CD4-positive, alpha-beta memory T cell (primary cell): Measurements from ENCODE around the gene TXNRD2. TPM values are rescaled to one million over a fixed set of nuclear protein-coding genes. Genes with fewer than 3 reads are reported as not detected.

Experiments
- CTCF ChIA-PET: fragments of 350-600 bp; sonication (Branson Sonifier 250); formaldehyde crosslinking; loops from one replicate; lab custom pipeline; 2021; ENCODE audit warnings: inconsistent platforms; ENCODE audit not compliant: partially characterized antibody; lab: Charles Lee
- POLR2A ChIA-PET: fragments of 350-600 bp; sonication (Branson Sonifier 250); formaldehyde crosslinking; loops from one replicate; lab custom pipeline; 2021; ENCODE audit not compliant: partially characterized antibody; lab: Charles Lee
- DNase-seq, 5 donors: peaks; one replicate each; pipeline versions ENCODE4 v3.0.0 to v3.0.0-alpha.2; 2020 to 2022; ENCODE audit warnings: mixed read lengths in 1 of 5
- H3K27ac ChIP-seq: one replicate; pipeline ENCODE4 v1.7.0; 2013; ENCODE audit warnings: low read depth, low read length
- H3K27me3 ChIP-seq: 2 replicates; pipeline ENCODE4 v1.7.0; 2013; ENCODE audit warnings: mild to moderate bottlenecking, low read length, moderate library complexity; ENCODE audit not compliant: insufficient read depth
- H3K36me3 ChIP-seq: 2 replicates; pipeline ENCODE4 v1.7.0; 2013; ENCODE audit warnings: mild to moderate bottlenecking, low read length, moderate library complexity; ENCODE audit not compliant: insufficient read depth
- H3K4me1 ChIP-seq: 2 replicates; pipeline ENCODE4 v1.7.0; 2013; ENCODE audit warnings: mild to moderate bottlenecking, low read length, moderate library complexity; ENCODE audit not compliant: insufficient read depth
- H3K4me3 ChIP-seq, 2 donors: one replicate each; pipeline ENCODE4 v1.7.0; 2013; ENCODE audit warnings: low read length in 2 of 2, mild to moderate bottlenecking in 1 of 2
- H3K9me3 ChIP-seq, 2 donors: one replicate each; pipeline ENCODE4 v1.7.0; 2013; ENCODE audit warnings: low read length in 2 of 2, control low read depth in 1 of 2; ENCODE audit not compliant: control insufficient read depth in 1 of 2
- H3K27ac Mint-ChIP-seq, 7 donors: one replicate each; pipeline ENCODE4 v1.8.0; 2020 to 2021; ENCODE audit warnings: mixed read lengths in 7 of 7, mild to moderate bottlenecking in 6 of 7, inconsistent platforms in 3 of 7, moderate library complexity in 3 of 7
- H3K27me3 Mint-ChIP-seq, 2 donors: one replicate each; pipeline ENCODE4 v1.8.0; 2020 to 2021; ENCODE audit warnings: mixed read lengths in 2 of 2
- H3K36me3 Mint-ChIP-seq, 2 donors: one replicate each; pipeline ENCODE4 v1.8.0; 2020 to 2021; ENCODE audit warnings: mixed read lengths in 2 of 2, inconsistent platforms in 1 of 2, mild to moderate bottlenecking in 1 of 2
- H3K4me1 Mint-ChIP-seq, 4 donors: one replicate each; pipeline ENCODE4 v1.8.0; 2020 to 2021; ENCODE audit warnings: mixed read lengths in 4 of 4, mild to moderate bottlenecking in 1 of 4
- H3K4me3 Mint-ChIP-seq, 8 donors: one replicate each; pipeline ENCODE4 v1.8.0; 2020 to 2021; ENCODE audit warnings: mixed read lengths in 8 of 8, mild to moderate bottlenecking in 7 of 8, moderate library complexity in 6 of 8, inconsistent platforms in 3 of 8
- H3K9me3 Mint-ChIP-seq, 8 donors: one replicate each; pipeline ENCODE4 v1.8.0; 2020 to 2021; ENCODE audit warnings: mixed read lengths in 8 of 8, mild to moderate bottlenecking in 5 of 8, inconsistent platforms in 3 of 8, moderate library complexity in 1 of 8
- intact Hi-C: fragments of 100-400 bp; cut with micrococcal nuclease; formaldehyde crosslinking; loops from one replicate; pipeline ENCODE4 v1.15.1; 2023
- polyA plus RNA-seq, 2 donors: library from polyadenylated mRNA; unstranded; fragments of 300-500 nt; fragmentation: Illumina TruSeq; gene quantifications; one replicate each; pipeline ENCODE4 v1.2.3, GENCODE V29; 2021
- total RNA-seq, 2 experiments: library from RNA; stranded (reverse); gene quantifications; one replicate each; pipeline ENCODE4 v1.2.3, GENCODE V29; 2021

Gene TXNRD2
- total and polyA plus RNA-seq, 4 experiments from 2014 or later, result 8.5 to 35.9 (median 22.7) TPM

GRCh38 chr22:19865141-19865829 lies 76.3 kb downstream of the TXNRD2 start:
- no peak overlapping the region for H3K27ac Mint-ChIP-seq
- H3K4me1 Mint-ChIP-seq, result peaks cover 0 to 2% (median under 1%) of the 10 kb centered on the region in 4 donors
- CTCF ChIA-PET, result interaction anchor here (0.7 kb wide), 1 partner anchor 135 kb away, joined by 3 read pairs; no protein-coding TSS in a partner anchor

DNA sequence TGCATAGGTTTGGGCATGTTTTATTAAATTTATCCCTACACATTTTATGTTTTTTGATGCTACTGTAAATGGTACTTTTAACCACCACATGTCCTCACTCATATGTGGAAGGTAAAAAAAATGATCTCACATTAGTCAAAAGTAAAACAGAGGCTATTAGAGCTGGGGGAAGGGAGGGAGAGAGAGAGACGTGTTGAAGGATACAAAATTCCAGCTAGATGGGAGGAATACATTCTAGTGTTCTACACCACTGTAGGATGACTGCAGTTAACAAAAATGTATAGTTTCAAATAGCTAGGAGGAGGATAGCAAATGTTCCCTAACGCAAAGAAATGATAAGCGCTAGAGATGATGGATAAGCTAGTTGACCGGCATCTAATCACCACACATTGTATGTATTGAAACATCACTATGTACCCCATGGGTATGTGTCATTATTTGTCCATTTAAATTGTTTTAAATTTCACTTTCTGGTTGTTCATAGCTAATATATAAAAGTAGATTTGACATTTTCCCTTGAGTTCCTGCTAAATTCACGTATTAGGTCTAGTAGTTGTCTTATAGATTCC lies 77.0 kb downstream of the TXNRD2 start:
- Histone ChIP-seq H3K36me3 (no peaks in the 10 kb centered on the region), H3K4me3 (no peak overlapping the region), H3K9me3 (no peaks in the 10 kb centered on the region), H3K27ac (no peak overlapping the region), H3K4me1 (no peaks in the 10 kb centered on the region), H3K27me3 (no peaks in the 10 kb centered on the region)
- intact Hi-C loops, result no loop called here
- H3K4me1 Mint-ChIP-seq, result peaks cover 0 to 2% (median under 1%) of the 10 kb centered on the region in 4 donors
- H3K27ac Mint-ChIP-seq, result peak overlapping the region in 2 of 7 donors; percentile 0 to 70
- H3K36me3 Mint-ChIP-seq, result peaks cover 0 to 2% of the 10 kb centered on the region in 2 donors
- ChIA-PET POLR2A (interaction anchor here (1.1 kb wide), 1 partner anchor 28 kb away, joined by 3 read pairs; no protein-coding TSS in a partner anchor), CTCF (interaction anchor here (0.7 kb wide), 1 partner anchor 134 kb away, joined by 3 read pairs; no protein-coding TSS in a partner anchor)
- DNase-seq, result no peak
- H3K9me3 Mint-ChIP-seq, result no peaks in the 10 kb centered on the region
- H3K27me3 Mint-ChIP-seq, result no peaks in the 10 kb centered on the region
- no peak overlapping the region for H3K4me3 Mint-ChIP-seq

More at GRCh38 chr22:19865141-19865829, 76.3 kb downstream of the TXNRD2 start:
- H3K27me3 Mint-ChIP-seq, result no peaks in the 10 kb centered on the region
- Histone ChIP-seq H3K9me3 (no peaks in the 10 kb centered on the region), H3K27me3 (no peaks in the 10 kb centered on the region), H3K36me3 (no peaks in the 10 kb centered on the region), H3K4me3 (no peak overlapping the region), H3K27ac (no peak overlapping the region), H3K4me1 (no peaks in the 10 kb centered on the region)
- intact Hi-C loops, result no loop called here
- peaks cover 0 to 2% of the 10 kb centered on the region in 2 donors for H3K36me3 Mint-ChIP-seq
- no peak overlapping the region for H3K4me3 Mint-ChIP-seq
- POLR2A ChIA-PET, result interaction anchor here (1.1 kb wide), 1 partner anchor 27 kb away, joined by 3 read pairs; no protein-coding TSS in a partner anchor
- no peak for DNase-seq
- no peaks in the 10 kb centered on the region for H3K9me3 Mint-ChIP-seq

GRCh38 chr22:19863571-19863970 lies 78.0 kb downstream of the TXNRD2 start:
- POLR2A ChIA-PET, result no interaction called here
- intact Hi-C loops, result no loop called here

GRCh38 chr22:19862619-19863246 lies 78.9 kb downstream of the TXNRD2 start:
- Histone ChIP-seq H3K36me3 (no peaks in the 10 kb centered on the region), H3K9me3 (no peaks in the 10 kb centered on the region), H3K27ac (no peak overlapping the region), H3K27me3 (no peaks in the 10 kb centered on the region), H3K4me3 (no peak overlapping the region), H3K4me1 (no peaks in the 10 kb centered on the region)
- POLR2A ChIA-PET, result no interaction called here
- Mint-ChIP-seq H3K36me3 (peaks cover 0 to 2% of the 10 kb centered on the region in 2 donors), H3K27ac (peak overlapping the region in 2 of 7 donors; percentile 31 to 41), H3K4me1 (peaks cover 0 to 4% (median 1%) of the 10 kb centered on the region in 4 donors), H3K27me3 (no peaks in the 10 kb centered on the region), H3K9me3 (no peaks in the 10 kb centered on the region), H3K4me3 (no peak overlapping the region)
- CTCF ChIA-PET, result no interaction called here
- intact Hi-C loops, result no loop called here
- no peak for DNase-seq

More at GRCh38 chr22:19863571-19863970, 78.0 kb downstream of the TXNRD2 start:
- peaks cover 0 to 2% (median under 1%) of the 10 kb centered on the region in 4 donors for H3K4me1 Mint-ChIP-seq
- no peak overlapping the region for H3K27ac ChIP-seq
- no peak overlapping the region for H3K4me3 ChIP-seq
- peaks cover 0 to 2% of the 10 kb centered on the region in 2 donors for H3K36me3 Mint-ChIP-seq
- no peaks in the 10 kb centered on the region for H3K36me3 ChIP-seq
- no peaks in the 10 kb centered on the region for H3K27me3 ChIP-seq
- H3K9me3 ChIP-seq, result no peaks in the 10 kb centered on the region
- H3K4me3 Mint-ChIP-seq, result no peak overlapping the region
- no peaks in the 10 kb centered on the region for H3K4me1 ChIP-seq
- H3K27me3 Mint-ChIP-seq, result no peaks in the 10 kb centered on the region
- CTCF ChIA-PET, result no interaction called here
- H3K27ac Mint-ChIP-seq, result peak overlapping the region in 1 of 7 donors; percentile 61
- H3K9me3 Mint-ChIP-seq, result no peaks in the 10 kb centered on the region
- no peak for DNase-seq

GRCh38 chr22:19859861-19860510 lies 81.6 kb downstream of the TXNRD2 start:
- intact Hi-C loops, result no loop called here
- Histone ChIP-seq H3K4me3 (no peak overlapping the region), H3K36me3 (no peaks in the 10 kb centered on the region), H3K27me3 (no peaks in the 10 kb centered on the region), H3K4me1 (peaks cover 16% of the 10 kb centered on the region), H3K27ac (no peak overlapping the region), H3K9me3 (no peaks in the 10 kb centered on the region)
- POLR2A ChIA-PET, result no interaction called here
- peak overlapping the region in 3 of 7 donors; percentile 53 to 82 (median 73) for H3K27ac Mint-ChIP-seq
- peaks cover 0 to 9% of the 10 kb centered on the region in 2 donors for H3K36me3 Mint-ChIP-seq
- H3K4me1 Mint-ChIP-seq, result peaks cover 5 to 28% (median 15%) of the 10 kb centered on the region in 4 donors
- no peak overlapping the region for H3K4me3 Mint-ChIP-seq
- CTCF ChIA-PET, result no interaction called here
- no peak for DNase-seq
- H3K9me3 Mint-ChIP-seq, result no peaks in the 10 kb centered on the region
- H3K27me3 Mint-ChIP-seq, result no peaks in the 10 kb centered on the region

- Histone ChIP-seq H3K27ac (no peak overlapping the region), H3K36me3 (peaks cover under 1% of the 10 kb centered on the region), H3K9me3 (no peaks in the 10 kb centered on the region), H3K4me3 (no peak overlapping the region), H3K4me1 (peaks cover 34% of the 10 kb centered on the region), H3K27me3 (no peaks in the 10 kb centered on the region)
- H3K4me3 Mint-ChIP-seq, result peak overlapping the region in 2 of 8 donors; percentile 15 to 39
- intact Hi-C loops, result no loop called here
- POLR2A ChIA-PET, result no interaction called here
- peaks cover 0 to 31% of the 10 kb centered on the region in 2 donors for H3K36me3 Mint-ChIP-seq
- no peaks in the 10 kb centered on the region for H3K27me3 Mint-ChIP-seq
- H3K9me3 Mint-ChIP-seq, result no peaks in the 10 kb centered on the region
- no peak for DNase-seq
- CTCF ChIA-PET, result no interaction called here
- peaks cover 23 to 48% (median 32%) of the 10 kb centered on the region in 4 donors for H3K4me1 Mint-ChIP-seq
- H3K27ac Mint-ChIP-seq, result peak overlapping the region; percentile 15 to 96 (median 54)
Observed at GRCh38 chr22:19857382-19857781, 84.2 kb downstream of the TXNRD2 start.
